Neural cell (in vitro differentiated cells): ENCODE data around the gene NCAPH2. TPM values are rescaled to one million over a fixed set of nuclear protein-coding genes. Genes with fewer than 3 reads are reported as not detected.

Source experiments
- H2AFZ ChIP-seq: fragments of 200-600, 300-800 bp; sonication (generic), shearing (Covaris generic); 2 replicates; pipeline ENCODE4 v1.6.0; 2014; ENCODE audit warnings: low read depth, mild to moderate bottlenecking, antibody characterized with exemption, low read length, moderate library complexity
- H3F3A ChIP-seq: fragments of 200-600 bp; shearing (Covaris generic); 2 replicates; pipeline ENCODE4 v1.6.1; 2016; ENCODE audit warnings: mild to moderate bottlenecking, moderate library complexity, mixed read lengths, antibody characterized with exemption, low read length; ENCODE audit not compliant: insufficient read depth, poor library complexity, severe bottlenecking
- H3K27ac ChIP-seq: fragments of 200-600, 300-800 bp; sonication (generic), shearing (Covaris generic); 2 replicates; pipeline ENCODE4 v1.5.1; 2014; ENCODE audit warnings: mild to moderate bottlenecking, low read length, moderate library complexity
- H3K27me3 ChIP-seq: fragments of 300-800, 200-600 bp; sonication (generic), shearing (Covaris generic); 2 replicates; pipeline ENCODE4 v1.6.0; 2014; ENCODE audit warnings: mild to moderate bottlenecking, low read depth, low read length, moderate library complexity; ENCODE audit not compliant: insufficient read depth
- H3K36me3 ChIP-seq: fragments of 300-800, 200-600 bp; sonication (generic), shearing (Covaris generic); 2 replicates; pipeline ENCODE4 v1.5.1; 2014; ENCODE audit warnings: mild to moderate bottlenecking, antibody characterized with exemption, low read length, moderate library complexity; ENCODE audit not compliant: insufficient read depth
- H3K4me2 ChIP-seq: fragments of 300-800, 200-600 bp; sonication (generic), shearing (Covaris generic); 2 replicates; pipeline ENCODE4 v1.6.0; 2014; ENCODE audit warnings: mild to moderate bottlenecking, low read length
- H3K4me3 ChIP-seq: fragments of 300-800, 200-600 bp; sonication (generic), shearing (Covaris generic); 2 replicates; pipeline ENCODE4 v1.5.1; 2014; ENCODE audit warnings: mild to moderate bottlenecking, low read length, moderate library complexity
- H3K79me2 ChIP-seq: fragments of 200-600 bp; shearing (Covaris generic); replicated peaks from 2 replicates; pipeline ENCODE4 v1.6.0; 2014; ENCODE audit warnings: mild to moderate bottlenecking, low read length, moderate library complexity; ENCODE audit not compliant: insufficient read depth
- H3K9ac ChIP-seq: fragments of 300-800, 200-600 bp; sonication (generic), shearing (Covaris generic); 2 replicates; pipeline ENCODE4 v1.6.1; 2016; ENCODE audit warnings: mild to moderate bottlenecking, low read length, mixed read lengths
- H3K9me2 ChIP-seq: fragments of 200-600 bp; shearing (Covaris generic); 2 replicates; pipeline ENCODE4 v1.6.1; 2016; ENCODE audit warnings: mild to moderate bottlenecking, low read length, mixed read lengths; ENCODE audit not compliant: insufficient read depth
- H3K9me3 ChIP-seq: fragments of 200-600, 300-800 bp; sonication (generic), shearing (Covaris generic); 2 replicates; pipeline ENCODE4 v1.6.1; 2016; ENCODE audit warnings: mild to moderate bottlenecking, mixed run types, low read length, moderate library complexity, mixed read lengths
- H4K20me1 ChIP-seq: fragments of 200-600 bp; shearing (Covaris generic); 2 replicates; pipeline ENCODE4 v1.6.1; 2016; ENCODE audit warnings: mild to moderate bottlenecking, mixed run types; ENCODE audit not compliant: insufficient read depth
- CTCF ChIP-seq: fragments of 450-650 bp; IDR thresholded peaks from 2 replicates; pipeline ENCODE4 v1.5.1; 2014; ENCODE audit warnings: antibody characterized with exemption, mild to moderate bottlenecking, moderate library complexity; ENCODE audit not compliant: poor library complexity, severe bottlenecking
- EP300 ChIP-seq: fragments of 450-650 bp; conservative IDR thresholded peaks from 2 replicates; pipeline ENCODE4 v1.6.1; 2014; ENCODE audit warnings: antibody characterized with exemption, mild to moderate bottlenecking, moderate library complexity; ENCODE audit not compliant: poor library complexity, severe bottlenecking
- EZH2 ChIP-seq: fragments of 200-600, 300-800 bp; shearing (Covaris generic), sonication (generic); IDR thresholded peaks from 2 replicates; pipeline ENCODE4 v1.6.1; 2014; ENCODE audit warnings: antibody characterized with exemption, low read length, borderline replicate concordance, mild to moderate bottlenecking; ENCODE audit not compliant: insufficient read depth, poor library complexity, severe bottlenecking
- MXI1 ChIP-seq: fragments of 450-650 bp; conservative IDR thresholded peaks from 2 replicates; pipeline ENCODE4 v1.6.1; 2014; ENCODE audit warnings: antibody characterized with exemption, mild to moderate bottlenecking; ENCODE audit not compliant: poor library complexity, severe bottlenecking
- POLR2AphosphoS5 ChIP-seq: IDR thresholded peaks from 2 replicates; pipeline ENCODE4 v1.6.1; 2012
- RAD21 ChIP-seq: fragments of 450-650 bp; conservative IDR thresholded peaks from 2 replicates; pipeline ENCODE4 v1.6.1; 2014; ENCODE audit warnings: antibody characterized with exemption, mild to moderate bottlenecking, moderate library complexity
- SMC3 ChIP-seq: fragments of 450-650 bp; conservative IDR thresholded peaks from 2 replicates; pipeline ENCODE4 v1.6.1; 2014; ENCODE audit warnings: antibody characterized with exemption, mild to moderate bottlenecking, moderate library complexity; ENCODE audit not compliant: poor library complexity
- TAF1 ChIP-seq: IDR thresholded peaks from 2 replicates; pipeline ENCODE4 v1.6.1; 2012; ENCODE audit warnings: low read depth
- polyA plus RNA-seq: library from polyadenylated mRNA; depleted of rRNA; stranded (reverse); fragments of >200 nt; gene quantifications from 2 replicates; pipeline ENCODE4 v1.2.3, GENCODE V29; 2014
- TF ChIP-seq, protein P1 (sequence below): IDR thresholded peaks from 2 replicates; pipeline ENCODE4 v1.6.1; 2012; ENCODE audit warnings: borderline replicate concordance

Gene NCAPH2
- polyA plus RNA-seq, 1 donor from 2014 or later = 81.1 TPM

- Histone ChIP-seq H4K20me1 (no peaks in the 10 kb centered on the region), H3K27me3 (peaks cover 7% of the 10 kb centered on the region), H3K4me3 (no peak overlapping the region)
Observed at GRCh38 chr22:50548921-50549790, 41.1 kb downstream of the NCAPH2 start.

DNA sequence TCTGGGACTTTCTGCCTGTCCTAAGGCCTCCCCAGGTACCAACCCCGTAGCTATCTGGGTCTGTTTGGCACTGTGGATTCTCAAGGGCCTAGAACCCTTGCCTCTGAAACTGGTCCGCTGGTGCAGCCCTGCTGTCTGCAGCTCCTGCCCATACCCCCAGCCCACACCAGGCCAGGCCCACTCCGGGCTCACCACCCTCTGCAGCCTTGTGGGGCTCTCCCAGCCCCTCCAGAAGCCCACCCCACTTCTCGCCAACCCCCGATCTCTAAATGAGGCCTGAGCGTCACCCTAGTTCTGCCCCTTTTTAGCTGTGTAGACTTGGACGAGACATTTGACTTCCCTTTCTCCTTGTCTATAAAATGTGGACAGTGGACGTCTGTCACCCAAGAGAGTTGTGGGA lies 42.4 kb downstream of the NCAPH2 start:
- Histone ChIP-seq H3K27me3 (no peaks in the 10 kb centered on the region), H3K27ac (no peak overlapping the region), H2AFZ (no peak overlapping the region), H3K9me2 (no peaks in the 10 kb centered on the region), H3K79me2 (no peaks in the 10 kb centered on the region), H3K9ac (no peak overlapping the region), H3K36me3 (no peaks in the 10 kb centered on the region), H3K4me2 (no peak overlapping the region), H4K20me1 (no peaks in the 10 kb centered on the region), H3K9me3 (no peaks in the 10 kb centered on the region), H3F3A (no peaks in the 10 kb centered on the region), H3K4me3 (no peak overlapping the region)
- no peak for TF ChIP-seq CTCF
- no peak for TF ChIP-seq EZH2
- TF ChIP-seq EP300 = no peak
- TF ChIP-seq SMC3 = no peak
- TF ChIP-seq, protein P1, sequence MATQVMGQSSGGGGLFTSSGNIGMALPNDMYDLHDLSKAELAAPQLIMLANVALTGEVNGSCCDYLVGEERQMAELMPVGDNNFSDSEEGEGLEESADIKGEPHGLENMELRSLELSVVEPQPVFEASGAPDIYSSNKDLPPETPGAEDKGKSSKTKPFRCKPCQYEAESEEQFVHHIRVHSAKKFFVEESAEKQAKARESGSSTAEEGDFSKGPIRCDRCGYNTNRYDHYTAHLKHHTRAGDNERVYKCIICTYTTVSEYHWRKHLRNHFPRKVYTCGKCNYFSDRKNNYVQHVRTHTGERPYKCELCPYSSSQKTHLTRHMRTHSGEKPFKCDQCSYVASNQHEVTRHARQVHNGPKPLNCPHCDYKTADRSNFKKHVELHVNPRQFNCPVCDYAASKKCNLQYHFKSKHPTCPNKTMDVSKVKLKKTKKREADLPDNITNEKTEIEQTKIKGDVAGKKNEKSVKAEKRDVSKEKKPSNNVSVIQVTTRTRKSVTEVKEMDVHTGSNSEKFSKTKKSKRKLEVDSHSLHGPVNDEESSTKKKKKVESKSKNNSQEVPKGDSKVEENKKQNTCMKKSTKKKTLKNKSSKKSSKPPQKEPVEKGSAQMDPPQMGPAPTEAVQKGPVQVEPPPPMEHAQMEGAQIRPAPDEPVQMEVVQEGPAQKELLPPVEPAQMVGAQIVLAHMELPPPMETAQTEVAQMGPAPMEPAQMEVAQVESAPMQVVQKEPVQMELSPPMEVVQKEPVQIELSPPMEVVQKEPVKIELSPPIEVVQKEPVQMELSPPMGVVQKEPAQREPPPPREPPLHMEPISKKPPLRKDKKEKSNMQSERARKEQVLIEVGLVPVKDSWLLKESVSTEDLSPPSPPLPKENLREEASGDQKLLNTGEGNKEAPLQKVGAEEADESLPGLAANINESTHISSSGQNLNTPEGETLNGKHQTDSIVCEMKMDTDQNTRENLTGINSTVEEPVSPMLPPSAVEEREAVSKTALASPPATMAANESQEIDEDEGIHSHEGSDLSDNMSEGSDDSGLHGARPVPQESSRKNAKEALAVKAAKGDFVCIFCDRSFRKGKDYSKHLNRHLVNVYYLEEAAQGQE = no peak
- no peak for TF ChIP-seq TAF1
- TF ChIP-seq POLR2AphosphoS5 = no peak
- no peak for TF ChIP-seq MXI1

More at GRCh38 chr22:50548921-50549790, 41.1 kb downstream of the NCAPH2 start:
- Histone ChIP-seq H3K79me2 (no peaks in the 10 kb centered on the region), H3K9me3 (no peaks in the 10 kb centered on the region), H3K36me3 (no peaks in the 10 kb centered on the region), H2AFZ (no peak overlapping the region), H3K4me2 (no peak overlapping the region), H3K9me2 (no peaks in the 10 kb centered on the region), H3K9ac (no peak overlapping the region), H3F3A (no peaks in the 10 kb centered on the region), H3K27ac (no peak overlapping the region)
- no peak for TF ChIP-seq EP300
- no peak for TF ChIP-seq RAD21
